HG02678 (cell line): ENCODE data around the gene CLMN.

ENCODE experiments used
- ATAC-seq: cut with Tn5 transposase; IDR thresholded peaks from one replicate; pipeline ENCODE4 v1.9.1; 2021; ENCODE audit warnings: mild to moderate bottlenecking, moderate library complexity; ENCODE audit not compliant: unreplicated experiment

Gene CLMN

GRCh38 chr14:95345032-95345431 is 25.3 kb upstream of the CLMN start:
- no peak for ATAC-seq

DNA sequence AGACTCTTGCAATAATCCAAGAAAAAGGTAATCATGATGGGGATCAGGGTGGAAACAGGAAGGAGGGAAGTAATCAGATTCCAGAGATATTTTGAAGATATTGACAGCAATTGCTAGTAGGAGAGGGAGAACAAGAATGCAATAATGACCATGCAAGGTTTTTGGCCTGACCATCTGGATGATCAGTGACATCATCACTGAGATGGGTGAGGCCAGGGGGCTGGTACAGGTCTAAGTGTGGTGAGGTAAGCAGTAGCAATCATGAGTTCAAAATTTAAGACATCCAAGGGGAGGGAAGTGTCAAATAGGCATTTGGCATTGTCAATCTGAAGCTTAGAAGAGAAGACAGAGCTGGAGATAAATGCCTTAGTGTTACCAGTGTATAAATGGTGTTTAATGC is 24.8 kb upstream of the CLMN start:
- no peak for ATAC-seq

DNA sequence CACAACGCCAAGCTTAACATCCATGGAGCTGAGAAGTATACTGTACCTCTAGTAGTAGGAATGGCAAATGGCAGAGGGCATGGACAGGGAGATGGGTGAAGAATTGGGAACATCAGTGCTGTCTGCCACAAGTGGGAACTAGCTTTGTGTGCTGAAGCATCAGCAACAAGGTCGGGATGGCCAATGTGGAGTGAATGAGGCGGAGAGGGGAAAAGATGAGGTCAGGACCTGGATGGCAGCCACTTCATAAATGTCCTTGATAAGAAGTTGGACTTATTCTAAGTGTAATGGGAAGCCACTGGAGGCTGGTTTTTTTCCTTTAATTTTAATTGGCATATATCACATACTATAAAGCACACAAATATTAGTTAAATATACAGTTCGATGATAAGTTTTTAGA is 21.9 kb upstream of the CLMN start:
- ATAC-seq: no peak

GRCh38 chr14:95341115-95341514 is 21.4 kb upstream of the CLMN start:
- no peak for ATAC-seq

- no peak for ATAC-seq
Measured at GRCh38 chr14:95340201-95340697, 20.5 kb upstream of the CLMN start.

- ATAC-seq: no peak
Measured at GRCh38 chr14:95339301-95339865, 19.7 kb upstream of the CLMN start.

DNA sequence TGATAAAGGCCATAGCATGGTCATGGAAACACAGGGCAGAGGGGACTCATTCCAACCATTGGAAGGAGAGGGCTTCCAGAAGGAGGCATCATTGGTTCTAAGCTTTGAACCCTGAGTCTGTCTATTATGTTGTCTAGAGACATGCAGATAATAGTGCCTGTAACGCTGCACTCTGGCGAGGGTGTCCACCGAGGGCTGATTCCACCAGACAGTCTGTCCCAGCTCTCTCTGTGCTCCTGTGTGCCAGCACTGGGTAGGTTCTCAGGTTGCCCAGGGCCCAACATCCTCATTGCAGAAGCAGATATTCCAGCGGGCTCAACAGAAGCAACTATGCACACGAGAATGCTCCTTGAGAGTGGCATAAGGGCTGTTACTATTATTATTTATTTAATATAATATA is 18.7 kb upstream of the CLMN start:
- no peak for ATAC-seq

- no peak for ATAC-seq
Measured at GRCh38 chr14:95337041-95337595, 17.4 kb upstream of the CLMN start.

DNA sequence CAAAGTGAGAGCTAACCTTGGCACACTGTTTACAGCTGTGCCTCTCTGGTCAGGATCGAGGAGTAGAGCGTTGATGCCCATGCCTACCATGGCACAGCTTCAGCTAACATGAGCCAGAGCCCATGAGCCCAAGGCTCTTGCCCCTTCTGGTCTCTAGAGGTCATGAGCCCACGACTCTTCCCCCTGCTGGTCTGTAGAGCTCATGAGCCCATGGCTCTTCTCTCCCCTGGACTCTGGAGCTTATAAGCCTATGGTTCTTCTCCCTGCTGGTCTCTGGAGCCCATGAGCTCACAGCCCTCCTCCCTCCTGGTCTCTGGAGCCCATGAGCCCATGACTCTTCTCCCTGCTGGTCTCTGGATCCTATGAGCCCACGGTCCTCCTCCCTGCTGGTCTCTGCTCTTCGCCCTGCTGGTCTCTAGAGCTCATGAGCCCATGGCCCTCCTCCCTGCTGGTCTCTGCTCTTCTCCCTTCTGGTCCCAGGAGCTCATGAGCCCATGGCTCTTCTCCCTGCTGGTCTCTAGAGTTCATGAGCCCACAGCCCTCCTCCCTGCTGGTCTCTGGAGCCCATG is 16.6 kb upstream of the CLMN start:
- no peak for ATAC-seq

DNA sequence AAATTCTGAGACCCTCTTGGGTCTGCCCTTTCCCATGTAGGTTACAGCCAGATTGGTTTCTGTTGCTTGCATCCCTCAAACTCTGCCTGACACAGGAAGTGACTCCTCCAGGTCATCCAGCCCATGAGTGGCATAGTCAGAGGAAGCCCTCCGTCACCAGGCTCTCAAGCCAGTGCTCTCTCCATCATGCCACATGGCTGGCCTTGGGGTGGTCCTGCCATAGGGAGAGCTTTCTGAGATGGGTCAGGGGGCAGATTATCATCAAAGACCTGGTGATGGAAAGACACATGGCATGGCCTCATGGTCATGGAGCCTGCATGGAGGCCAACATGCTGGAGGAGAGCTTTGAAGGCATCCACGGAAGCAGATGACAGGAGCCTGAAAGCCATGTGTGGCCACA is 15.4 kb upstream of the CLMN start:
- ATAC-seq: no peak

- no peak for ATAC-seq
Measured at GRCh38 chr14:95334044-95334443, 14.3 kb upstream of the CLMN start.

- ATAC-seq: no peak
Measured at GRCh38 chr14:95332641-95333040, 12.9 kb upstream of the CLMN start.

DNA sequence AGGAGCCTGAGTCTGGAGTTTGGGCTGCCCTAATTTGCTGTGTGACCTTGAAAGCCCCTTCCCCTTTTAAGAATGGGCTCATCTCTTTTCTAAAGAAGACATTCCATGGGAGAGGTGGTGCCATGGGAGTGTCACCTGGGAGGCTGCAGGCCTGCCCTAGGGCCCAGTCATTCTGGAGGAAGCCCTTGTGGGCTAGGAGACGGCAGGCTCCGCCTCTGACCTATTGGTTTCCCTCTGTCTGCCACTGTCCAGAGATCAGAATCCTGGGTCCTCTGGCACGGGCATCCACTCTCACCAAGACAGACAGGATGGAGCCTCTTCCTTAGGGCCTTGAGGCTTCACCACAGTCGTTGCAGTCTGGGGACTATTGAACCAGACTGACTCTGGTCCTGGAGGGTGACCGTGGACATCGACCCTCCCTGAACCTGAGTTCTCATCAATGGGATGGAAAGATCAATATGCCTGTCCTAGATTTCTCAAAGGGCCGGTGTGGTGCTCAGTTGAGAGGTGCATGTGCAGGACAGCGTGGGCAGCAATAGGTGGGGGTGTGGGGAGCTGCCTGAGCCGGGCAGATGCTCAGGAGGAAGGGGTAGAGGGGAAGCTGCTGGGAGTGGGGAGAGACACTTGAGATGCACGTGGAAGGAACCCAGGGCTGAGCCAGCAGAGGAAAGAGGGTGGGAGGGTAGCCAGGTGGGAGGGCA is 12.2 kb upstream of the CLMN start:
- no peak for ATAC-seq

DNA sequence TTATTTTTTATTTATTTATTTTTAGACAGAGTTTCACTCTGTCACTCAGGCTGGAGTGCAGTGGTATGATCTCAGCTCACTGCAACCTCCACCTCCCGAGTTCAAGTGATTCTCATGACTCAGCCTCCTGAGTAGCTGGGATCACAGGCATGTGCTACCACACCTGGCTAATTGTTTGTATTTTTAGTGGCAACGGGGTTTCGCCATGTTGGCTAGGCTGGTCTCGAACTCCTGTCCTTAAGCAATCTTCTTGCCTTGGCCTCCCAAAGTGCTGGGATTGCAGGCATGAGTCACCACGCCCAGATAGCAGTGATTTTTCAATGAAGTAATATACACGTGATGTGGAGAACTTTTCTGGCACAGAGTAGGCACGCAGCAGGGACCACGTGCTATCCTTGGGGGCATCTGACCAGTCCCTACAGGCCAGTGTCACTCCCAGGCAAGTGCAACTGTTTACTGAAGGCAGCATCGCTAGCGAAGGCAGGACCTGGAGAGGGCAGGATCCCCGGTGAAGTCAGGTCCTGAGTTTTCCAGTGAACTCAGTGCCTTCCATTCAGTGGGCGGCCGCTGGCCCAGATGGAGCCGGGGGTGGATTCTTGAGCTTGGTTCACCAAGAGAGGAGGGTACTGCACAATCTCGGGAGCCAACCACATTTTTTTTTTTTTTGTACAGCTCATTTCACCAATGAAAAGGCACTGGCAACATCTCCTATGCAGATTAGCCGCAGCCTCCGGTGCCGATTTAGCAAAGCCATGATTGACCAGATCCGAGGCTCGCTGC is 11.1 kb upstream of the CLMN start:
- no peak for ATAC-seq

- ATAC-seq: no peak
Measured at GRCh38 chr14:95329941-95330340, 10.2 kb upstream of the CLMN start.

DNA sequence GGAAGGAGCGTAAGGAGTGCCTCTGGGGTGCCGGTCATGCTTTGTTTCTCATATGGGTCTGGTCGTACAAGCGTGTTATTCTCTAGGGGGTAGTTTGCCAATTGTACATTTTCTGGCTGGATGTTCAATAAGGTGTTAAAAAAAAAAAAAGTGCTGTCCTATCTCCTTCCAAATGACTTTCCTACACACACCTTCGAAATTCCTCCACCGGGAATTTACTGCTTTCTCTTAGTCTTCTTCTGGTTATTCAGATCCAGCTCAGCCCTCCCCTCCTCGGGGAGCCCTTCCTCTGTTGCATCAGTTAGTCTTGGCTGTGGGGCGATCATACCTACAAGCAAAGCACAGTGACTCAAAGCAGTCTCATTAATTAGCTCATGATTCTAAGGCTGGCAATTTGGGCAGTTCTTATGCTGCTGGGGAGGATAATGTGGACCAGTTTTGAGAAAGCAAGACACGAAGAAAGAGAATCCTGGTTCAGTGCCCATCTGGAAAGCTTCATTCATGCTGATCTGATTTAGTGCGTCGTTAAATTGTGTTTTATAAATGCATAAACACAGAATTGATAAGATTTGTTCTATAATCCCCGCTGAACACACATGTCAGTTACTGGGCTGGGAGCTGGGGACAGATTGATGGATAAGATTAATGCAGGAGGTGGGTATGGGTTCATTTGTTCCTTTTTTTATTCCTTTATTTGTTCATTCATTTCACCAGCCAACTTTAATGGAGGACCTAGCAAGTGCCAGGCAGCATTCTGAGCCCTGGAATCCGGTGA is 9.2 kb upstream of the CLMN start:
- no peak for ATAC-seq

DNA sequence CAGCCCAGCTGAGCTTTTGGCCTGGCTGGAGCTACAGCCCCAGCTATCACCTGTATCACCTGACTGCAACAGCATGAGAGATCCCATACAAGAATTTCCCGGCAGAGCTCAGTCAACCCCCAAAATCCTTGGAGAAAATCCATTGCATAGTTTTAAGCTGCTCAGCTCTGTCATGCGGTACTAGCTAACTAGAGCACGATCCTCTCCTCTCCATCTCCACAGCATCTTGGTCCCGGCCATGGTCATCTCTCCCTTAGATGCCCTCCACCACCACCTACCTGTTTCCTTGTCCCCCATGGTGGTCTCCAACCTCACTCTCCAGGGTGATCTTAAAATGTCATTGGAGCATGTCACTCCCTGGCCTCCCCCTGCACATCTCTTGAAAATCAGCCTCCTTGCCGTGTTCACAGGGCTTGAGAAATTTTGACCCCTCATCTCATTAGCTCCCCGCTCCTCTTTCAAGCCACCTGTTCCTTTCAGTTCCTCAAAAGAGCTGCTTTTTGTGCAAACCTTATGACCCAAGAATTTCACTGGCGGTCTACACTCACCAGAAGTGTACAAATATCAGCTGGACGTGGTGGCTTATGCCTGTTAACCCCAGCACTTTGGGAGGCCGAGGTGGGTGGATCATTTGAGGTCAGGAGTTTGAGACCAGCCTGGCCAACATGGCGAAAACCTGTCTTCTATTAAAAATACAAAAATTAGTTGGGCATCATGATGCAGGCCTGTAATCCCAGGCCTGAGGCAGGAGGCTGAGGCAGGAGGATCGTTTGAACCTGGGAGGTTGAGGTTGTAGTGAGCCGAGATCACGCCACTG is 8.1 kb upstream of the CLMN start:
- peak; percentile 98 for ATAC-seq

- no peak for ATAC-seq
Measured at GRCh38 chr14:95326987-95327386, 7.3 kb upstream of the CLMN start.

DNA sequence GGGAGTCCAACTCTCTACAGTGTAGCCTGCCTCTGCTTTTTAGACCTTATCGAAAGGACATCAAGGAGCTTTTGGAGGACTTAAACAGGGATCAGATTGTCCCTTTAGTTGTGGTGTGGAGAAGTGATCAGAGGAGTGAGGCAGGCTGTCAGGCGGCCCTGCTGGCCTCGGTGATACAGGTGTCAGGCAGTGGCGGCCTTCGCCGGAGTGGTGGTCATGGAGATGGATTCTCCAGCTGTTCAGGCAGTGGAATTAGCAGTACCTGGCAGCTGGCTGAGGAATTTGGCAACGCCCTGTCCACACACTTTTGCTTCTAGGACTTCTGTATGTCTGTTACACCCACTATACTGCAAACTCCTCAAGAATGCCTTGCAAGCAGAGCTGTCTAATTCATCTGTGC is 4.2 kb upstream of the CLMN start:
- ATAC-seq: no peak

- no peak for ATAC-seq
Measured at GRCh38 chr14:95323361-95323760, 3.7 kb upstream of the CLMN start.
